GM21381 (cell line): ENCODE measurements around the gene ING2.
"Not testable (repeated sequence)": the region's sequence is repeated elsewhere in the genome, so short reads cannot be mapped to it uniquely, and the experiment has no call there.

Source experiments
- ATAC-seq: cut with Tn5 transposase; IDR thresholded peaks from one replicate; pipeline ENCODE4 v1.9.1; 2021; ENCODE audit warnings: mild to moderate bottlenecking, moderate library complexity; ENCODE audit not compliant: unreplicated experiment

ING2 gene

DNA sequence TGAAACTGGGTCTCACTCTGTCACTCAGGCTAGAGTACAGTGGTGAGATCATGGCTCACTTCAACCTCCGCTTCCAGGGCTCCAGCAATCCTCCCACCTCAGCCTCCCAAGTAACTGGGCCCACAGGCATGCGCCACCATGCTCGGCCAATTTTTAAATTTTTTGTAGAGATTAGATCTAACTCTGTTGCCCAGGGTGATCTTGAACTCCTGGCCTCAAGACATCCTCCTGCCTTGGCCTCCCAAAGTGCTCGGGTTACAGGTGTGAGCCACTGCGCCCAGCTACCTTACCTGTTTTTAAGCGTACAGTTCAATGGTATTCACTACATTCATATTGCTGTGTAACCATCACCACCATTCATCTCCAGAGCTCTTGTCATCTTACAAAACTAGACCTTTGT, 41.5 kb downstream of the ING2 start:
- no peak for ATAC-seq

DNA sequence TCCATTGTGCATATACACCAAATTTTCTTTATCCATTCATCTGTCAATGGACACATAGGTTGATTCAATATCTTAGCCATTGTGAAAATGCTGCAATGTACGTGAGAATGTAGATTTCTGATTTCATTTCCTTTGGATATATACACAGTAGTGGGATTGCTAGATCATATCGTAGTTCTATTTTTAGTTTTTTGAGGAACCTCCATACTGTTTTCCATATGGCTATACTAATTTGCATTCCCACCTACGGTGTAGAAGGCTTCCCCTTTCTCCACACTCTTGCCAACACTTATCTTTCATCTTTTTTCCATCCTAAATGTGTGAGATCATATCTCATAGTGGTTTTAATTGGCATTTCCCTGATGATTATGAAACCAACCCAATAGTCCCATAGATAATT, 43.4 kb downstream of the ING2 start:
- ATAC-seq, result no peak

DNA sequence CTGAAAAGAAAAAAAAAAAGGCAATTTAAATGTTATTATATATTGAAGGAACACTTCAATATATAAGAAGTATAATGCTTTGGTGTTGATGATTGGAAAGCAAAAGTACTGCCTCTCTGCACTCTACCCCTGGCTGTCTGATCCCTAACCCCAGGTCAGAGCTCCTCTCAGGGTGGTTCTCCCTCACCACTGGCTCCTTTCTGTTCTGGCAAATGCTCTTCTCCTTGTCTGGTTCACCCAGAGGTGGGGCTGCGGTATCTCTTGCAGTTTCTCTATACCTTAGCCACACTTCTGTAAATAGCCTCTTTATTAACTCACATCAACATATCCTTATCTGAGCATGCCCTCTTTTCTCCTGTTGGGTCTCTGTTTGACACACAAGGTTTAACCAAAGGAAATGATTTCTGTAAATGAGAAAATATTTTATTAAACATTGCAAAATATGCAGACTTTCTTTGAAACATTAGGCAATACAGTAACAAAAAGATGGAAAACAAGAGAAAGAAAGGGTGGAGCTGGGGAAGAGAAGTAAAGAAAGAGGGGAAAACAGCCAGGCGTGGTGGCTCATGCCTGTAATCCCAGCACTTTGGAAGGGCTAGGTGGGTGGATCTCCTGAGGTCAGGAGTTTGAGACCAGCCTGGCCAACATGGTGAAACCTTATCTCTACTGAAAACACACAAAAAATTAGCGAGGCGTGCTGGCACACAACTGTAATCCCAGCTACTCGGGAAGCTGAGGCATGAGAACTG, 45.7 kb downstream of the ING2 start:
- no peak for ATAC-seq

DNA sequence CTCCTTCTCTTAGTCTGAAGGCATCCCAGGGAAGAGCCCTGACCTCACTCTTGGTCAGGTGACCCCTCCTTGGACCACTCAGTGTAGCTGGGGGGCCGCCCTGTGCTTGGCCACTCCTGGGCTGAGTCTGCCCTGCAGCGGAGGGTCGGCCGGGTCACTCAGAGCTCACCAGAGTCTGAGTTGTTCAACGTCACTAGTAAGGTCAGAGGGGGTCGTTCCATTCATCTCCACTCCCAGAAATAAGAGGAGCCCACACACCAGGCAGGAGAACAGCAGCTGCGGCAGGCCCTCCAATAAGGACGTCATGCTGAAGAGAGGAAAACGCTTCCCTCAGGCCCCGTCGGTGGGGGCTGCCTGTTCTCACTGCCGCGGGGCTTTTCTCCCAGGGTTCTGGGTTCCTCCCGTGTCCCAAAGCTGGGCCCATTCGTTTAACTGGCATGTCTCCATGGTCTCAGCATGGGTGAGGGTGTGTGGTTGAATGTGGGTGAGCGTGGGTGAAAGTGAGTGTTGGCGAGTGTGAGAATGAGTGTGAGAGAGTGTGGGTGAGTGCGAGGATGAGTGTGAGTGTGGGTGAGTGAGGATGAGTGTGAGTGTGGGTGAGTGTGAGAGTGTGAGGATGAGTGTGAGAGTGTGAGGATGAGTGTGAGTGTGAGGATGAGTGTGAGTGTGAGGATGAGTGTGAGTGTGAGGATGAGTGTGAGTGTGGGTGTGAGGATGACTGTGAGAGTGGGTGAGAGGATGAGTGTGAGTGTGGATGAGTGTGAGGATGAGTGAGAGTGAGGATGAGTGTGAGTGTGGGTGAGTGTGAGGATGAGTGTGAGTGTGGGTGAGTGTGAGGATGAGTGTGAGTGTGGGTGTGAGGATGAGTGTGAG, 47.7 kb downstream of the ING2 start:
- no peak for ATAC-seq

DNA sequence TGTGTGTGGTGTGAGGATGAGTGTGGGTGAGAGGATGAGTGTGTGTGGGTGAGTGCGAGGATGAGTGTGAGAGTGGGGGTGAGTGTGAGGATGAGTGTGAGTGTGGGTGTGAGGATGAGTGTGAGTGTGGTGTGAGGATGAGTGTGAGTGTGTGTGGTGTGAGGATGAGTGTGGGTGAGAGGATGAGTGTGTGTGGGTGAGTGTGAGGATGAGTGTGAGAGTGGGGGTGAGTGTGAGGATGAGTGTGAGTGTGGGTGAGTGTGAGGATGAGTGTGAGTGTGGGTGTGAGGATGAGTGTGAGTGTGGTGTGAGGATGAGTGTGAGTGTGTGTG, 48.3 kb downstream of the ING2 start:
- ATAC-seq, result not testable (repeated sequence)

DNA sequence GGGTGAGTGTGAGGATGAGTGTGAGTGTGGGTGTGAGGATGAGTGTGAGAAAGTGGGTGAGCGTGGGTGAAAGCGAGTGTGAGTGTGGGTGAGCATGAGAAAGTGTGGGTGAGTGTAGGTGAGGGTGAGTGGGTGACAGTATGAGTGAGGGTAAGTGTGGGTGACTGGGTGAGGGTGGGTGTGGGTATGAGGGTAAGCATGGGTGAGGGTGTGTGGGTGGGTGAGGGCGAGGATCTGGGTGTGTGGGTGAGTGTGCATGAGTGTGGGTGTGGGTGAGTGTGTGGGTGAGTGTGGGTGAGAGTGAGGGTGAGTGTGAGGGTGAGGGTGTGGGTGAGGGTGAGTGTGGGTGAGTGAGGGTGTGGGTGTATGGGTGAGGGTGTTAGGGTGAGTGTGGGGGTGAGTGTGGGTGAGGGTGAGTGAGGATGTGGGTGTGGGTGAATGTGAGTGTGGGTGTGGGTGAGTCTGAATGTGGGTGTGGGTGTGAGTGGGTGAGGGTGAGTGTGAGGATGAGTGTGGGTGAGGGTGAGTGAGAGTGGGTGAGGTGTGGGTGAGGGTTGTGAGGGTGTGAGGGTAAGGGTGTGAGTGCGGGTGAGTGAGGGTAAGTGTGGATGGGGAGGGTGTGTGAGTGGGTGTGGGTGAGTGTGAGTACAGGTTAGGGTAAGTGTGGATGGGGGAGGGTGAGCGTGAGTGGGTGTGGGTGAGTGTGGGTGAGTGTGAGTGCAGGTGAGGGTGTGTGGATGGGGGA, 48.9 kb downstream of the ING2 start:
- ATAC-seq, result no peak

DNA sequence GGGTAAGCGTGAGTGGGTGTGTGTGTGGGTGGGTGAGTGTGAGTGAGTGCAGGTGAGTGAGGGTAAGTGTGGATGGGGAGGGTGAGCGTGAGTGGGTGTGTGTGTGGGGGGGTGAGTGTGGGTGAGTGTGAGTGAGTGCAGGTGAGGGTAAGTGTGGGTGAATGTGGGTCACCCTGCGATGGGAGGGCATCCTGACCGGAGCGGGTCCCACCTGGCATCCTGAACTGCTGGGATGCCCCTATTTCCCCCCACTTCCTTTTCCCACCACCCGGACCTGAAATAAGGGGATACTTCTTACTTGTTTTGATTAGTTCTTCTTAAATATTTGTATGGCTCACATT, 49.5 kb downstream of the ING2 start:
- no peak for ATAC-seq

DNA sequence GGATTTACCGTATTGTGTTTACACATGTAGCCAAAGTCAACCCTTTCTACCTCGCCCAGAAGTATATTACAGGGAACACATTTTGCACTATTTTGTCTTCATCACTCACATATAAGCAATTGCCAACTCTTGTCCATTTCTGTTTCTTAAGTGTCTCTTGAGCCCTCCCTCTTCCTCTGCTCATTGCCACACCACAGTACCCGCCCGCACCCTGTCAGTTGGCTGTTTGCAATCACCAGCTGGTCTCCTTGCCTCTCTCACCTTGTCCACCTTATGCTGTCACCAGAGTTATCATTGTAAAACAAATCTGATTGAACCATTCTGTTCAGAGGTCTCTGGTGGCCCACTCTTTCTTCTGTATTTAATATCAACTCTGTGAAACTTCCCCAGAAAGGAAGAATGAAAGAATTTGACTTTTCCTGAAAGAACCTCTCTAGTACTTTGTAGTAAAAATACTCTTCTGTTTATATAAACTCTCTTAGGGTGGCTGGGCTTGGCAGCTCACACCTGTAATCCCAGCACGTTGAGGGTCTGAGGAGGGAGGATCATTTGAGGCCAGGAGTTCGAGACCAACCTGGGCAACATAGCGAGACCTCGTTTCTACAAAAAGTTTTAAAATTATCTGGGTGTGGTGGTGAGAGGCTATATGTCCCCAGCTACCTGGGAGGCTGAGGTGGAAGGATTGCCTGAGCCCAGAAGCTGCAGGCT, 50.2 kb downstream of the ING2 start:
- ATAC-seq, result no peak

DNA sequence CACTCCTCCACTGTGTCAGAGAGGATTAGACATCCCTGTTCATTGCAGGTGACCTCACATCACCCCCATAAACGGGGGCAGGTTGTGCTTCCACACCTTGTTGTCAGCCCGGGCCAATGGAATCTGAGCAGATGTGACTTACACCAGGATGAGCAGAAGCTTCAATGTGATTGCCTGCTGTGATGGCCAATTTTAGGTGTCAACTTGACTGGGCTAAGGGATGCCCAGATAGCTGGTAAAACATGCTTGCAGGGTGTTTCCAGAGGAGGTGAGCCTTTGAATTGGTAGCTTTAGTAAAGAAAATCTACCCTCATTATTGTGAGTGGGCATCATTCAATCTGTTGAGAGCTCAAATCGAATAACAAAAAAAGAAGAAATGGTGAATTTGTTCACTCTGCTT, 52.1 kb downstream of the ING2 start:
- no peak for ATAC-seq

DNA sequence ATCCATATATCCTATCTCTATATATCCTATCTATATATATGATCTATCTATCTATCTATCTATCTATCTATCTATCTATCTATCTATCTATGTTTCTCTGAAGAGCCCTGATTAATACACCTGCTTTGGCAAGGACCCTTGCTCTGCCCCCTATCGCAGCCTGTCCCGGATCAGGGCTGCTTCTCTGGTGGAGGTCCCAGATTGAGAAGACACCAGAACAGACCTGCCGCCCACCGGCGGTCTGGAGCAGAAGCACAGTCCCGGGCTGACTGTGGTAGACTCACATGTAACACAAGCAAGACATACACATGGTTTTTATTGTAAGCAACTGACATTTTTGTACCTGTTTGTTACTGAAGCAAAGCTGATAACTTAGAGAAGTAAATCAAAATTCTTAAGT, 52.8 kb downstream of the ING2 start:
- ATAC-seq, result no peak

DNA sequence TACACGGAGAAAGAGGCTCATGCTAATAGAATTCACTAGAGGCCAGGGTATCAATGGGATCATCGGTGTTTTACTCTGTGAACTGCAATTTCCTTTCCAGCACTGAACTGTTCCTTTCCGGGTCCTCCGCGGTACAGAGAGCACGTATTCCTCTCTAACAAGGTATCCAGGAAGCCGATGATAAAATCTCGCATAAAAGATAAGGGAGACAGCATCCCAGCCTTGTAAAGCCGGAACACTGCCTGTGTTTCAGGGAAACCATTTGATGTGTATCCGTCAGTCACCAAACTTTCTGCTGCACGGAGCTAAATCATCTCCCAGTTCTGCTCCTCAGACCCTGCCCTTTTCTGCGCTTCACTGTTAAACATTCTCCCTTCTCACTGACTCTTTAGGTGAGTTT, 54.0 kb downstream of the ING2 start:
- no peak for ATAC-seq

DNA sequence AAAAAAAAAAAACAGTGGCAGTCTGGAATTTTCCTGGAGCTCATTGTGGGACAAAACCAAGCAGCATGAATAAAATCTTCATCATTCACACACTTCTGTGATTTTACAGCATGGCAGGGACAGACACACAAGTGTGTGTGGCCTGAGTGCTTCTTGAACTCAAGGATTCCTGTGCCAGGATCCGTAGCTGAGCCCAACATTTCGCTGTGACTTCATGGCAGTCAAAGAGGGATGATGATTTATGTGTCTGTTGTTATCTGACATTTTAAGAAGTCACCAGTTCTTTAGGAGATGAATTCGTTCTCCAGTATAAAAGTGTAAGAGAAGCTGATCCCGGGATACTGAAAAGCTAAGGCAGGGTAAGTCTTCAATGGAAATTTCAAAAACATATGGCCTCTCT, 57.0 kb downstream of the ING2 start:
- no peak for ATAC-seq
